Gastrocnemius medialis (tissue), 4 donors: Measurements from ENCODE around the gene AMACR. TPM values are rescaled to one million over a fixed set of nuclear protein-coding genes. Genes with fewer than 3 reads are reported as not detected.

Experiments used
- ATAC-seq, 2 donors: fragments of 150-250 bp; one replicate each; pipeline ENCODE4 v1.9.1; 2016
- DNase-seq, 2 donors: peaks; one replicate each; pipeline ENCODE4 v3.0.0-alpha.2; 2019
- H3K27ac ChIP-seq, 4 donors: fragments of 200-600 bp; sonication (generic); 1 replicate in 1 of 4; 2 replicates in 3 of 4; pipeline ENCODE4 v1.5.1; 2016 to 2018; ENCODE audit warnings: mild to moderate bottlenecking in 2 of 4, moderate library complexity in 1 of 4
- H3K27me3 ChIP-seq, 3 donors: fragments of 200-600 bp; sonication (generic) in 2 of 3; 1 replicate in 1 of 3; 2 replicates in 2 of 3; pipeline versions ENCODE4 v1.5.1 to v1.6.0; 2016 to 2019; ENCODE audit warnings: mild to moderate bottlenecking in 1 of 3, moderate library complexity in 1 of 3
- H3K36me3 ChIP-seq, 2 donors: fragments of 200-600 bp; sonication (generic) in 1 of 2; one replicate each; pipeline ENCODE4 v1.5.1; 2017 to 2018
- H3K4me1 ChIP-seq, 2 donors: fragments of 200-600 bp; sonication (generic) in 1 of 2; one replicate each; pipeline ENCODE4 v1.5.1; 2016 to 2017; ENCODE audit warnings: mild to moderate bottlenecking in 2 of 2
- H3K4me3 ChIP-seq, 4 donors: fragments of 200-600 bp; sonication (generic) in 3 of 4; 1 replicate in 1 of 4; 2 replicates in 3 of 4; pipeline ENCODE4 v1.5.1; 2016 to 2019; ENCODE audit warnings: mild to moderate bottlenecking in 2 of 4
- H3K9me3 ChIP-seq, 3 donors: fragments of 200-600 bp; sonication (generic) in 2 of 3; 1 replicate in 1 of 3; 2 replicates in 2 of 3; pipeline ENCODE4 v1.5.1; 2016 to 2019
- POLR2A ChIP-seq, 2 donors: fragments of 450-650 bp; IDR thresholded peaks; one replicate each; pipeline ENCODE4 v1.6.1; 2017; ENCODE audit warnings: antibody characterized with exemption in 2 of 2, mild to moderate bottlenecking in 2 of 2, moderate library complexity in 2 of 2
- in situ Hi-C, 4 donors: fragments of 200-750 bp; cut with MboI; loops; one replicate each; pipeline versions ENCODE4 v1.15.0 to v1.8.0; 2017; ENCODE audit warnings: low sequenced_read_pairs in 4 of 4
- intact Hi-C: fragments of 100-400 bp; cut with DNase I; formaldehyde crosslinking; loops from one replicate; pipeline ENCODE4 v1.15.1; 2023; ENCODE audit warnings: low total_unique reads
- total RNA-seq, 4 donors: library from RNA; depleted of rRNA; stranded (reverse); fragments of >200 nt; gene quantifications; one replicate each; pipeline versions ENCODE4 v1.1.0 to v1.2.3, GENCODE V29; 2016
- TF ChIP-seq, protein P1 (sequence below), 5 experiments: fragments of 450-650 bp in 3 of 5; fragments of 200-600 bp in 2 of 5; sonication (generic) in 2 of 5; IDR thresholded peaks in 4 of 5; conservative IDR thresholded peaks in 1 of 5; 1 replicate in 4 of 5; 2 replicates in 1 of 5; pipeline ENCODE4 v1.5.1; 2016 to 2019; ENCODE audit warnings: antibody characterized with exemption in 5 of 5, mild to moderate bottlenecking in 3 of 5, moderate library complexity in 3 of 5

Gene AMACR
- total RNA-seq, 4 donors from 2014 or later: 2.5 to 15.3 (median 3.1) TPM

DNA sequence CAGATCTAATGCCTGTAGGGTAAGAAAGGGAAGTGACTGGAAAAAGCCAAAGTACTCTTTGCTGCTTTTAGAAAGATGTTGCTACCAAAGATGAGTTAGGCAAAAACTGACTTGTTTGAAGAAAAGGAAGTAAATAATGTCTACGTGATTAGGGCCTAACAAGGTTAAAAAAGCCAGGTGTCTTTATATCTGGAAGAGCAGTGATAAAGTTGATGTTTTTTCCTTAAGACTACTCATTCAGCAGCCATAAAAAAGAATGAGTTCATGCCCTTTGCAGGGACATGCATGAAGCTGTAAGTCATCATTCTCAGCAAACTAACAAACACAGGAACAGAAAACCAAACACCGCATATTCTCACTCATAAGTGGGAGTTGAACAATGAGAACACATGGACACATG lies 13.5 kb upstream of the AMACR start:
- H3K27ac ChIP-seq: no peak overlapping the region
- in situ Hi-C loops: loop anchor here in 3 of 4 donors (25.0 kb wide), 2 partner anchors 441 to 891 kb away; partner anchors contain the start of genes BRIX1 (in 2 of the 3) and RAD1 (in 2 of the 3)
- no peaks in the 10 kb centered on the region for H3K4me1 ChIP-seq
- ATAC-seq (no peak), DNase-seq (no peak)
- intact Hi-C loops: no loop called here
- no peak overlapping the region for H3K4me3 ChIP-seq
- no peaks in the 10 kb centered on the region for H3K9me3 ChIP-seq
- no peaks in the 10 kb centered on the region for H3K27me3 ChIP-seq
- H3K36me3 ChIP-seq: no peaks in the 10 kb centered on the region
- TF ChIP-seq, protein P1, sequence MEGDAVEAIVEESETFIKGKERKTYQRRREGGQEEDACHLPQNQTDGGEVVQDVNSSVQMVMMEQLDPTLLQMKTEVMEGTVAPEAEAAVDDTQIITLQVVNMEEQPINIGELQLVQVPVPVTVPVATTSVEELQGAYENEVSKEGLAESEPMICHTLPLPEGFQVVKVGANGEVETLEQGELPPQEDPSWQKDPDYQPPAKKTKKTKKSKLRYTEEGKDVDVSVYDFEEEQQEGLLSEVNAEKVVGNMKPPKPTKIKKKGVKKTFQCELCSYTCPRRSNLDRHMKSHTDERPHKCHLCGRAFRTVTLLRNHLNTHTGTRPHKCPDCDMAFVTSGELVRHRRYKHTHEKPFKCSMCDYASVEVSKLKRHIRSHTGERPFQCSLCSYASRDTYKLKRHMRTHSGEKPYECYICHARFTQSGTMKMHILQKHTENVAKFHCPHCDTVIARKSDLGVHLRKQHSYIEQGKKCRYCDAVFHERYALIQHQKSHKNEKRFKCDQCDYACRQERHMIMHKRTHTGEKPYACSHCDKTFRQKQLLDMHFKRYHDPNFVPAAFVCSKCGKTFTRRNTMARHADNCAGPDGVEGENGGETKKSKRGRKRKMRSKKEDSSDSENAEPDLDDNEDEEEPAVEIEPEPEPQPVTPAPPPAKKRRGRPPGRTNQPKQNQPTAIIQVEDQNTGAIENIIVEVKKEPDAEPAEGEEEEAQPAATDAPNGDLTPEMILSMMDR (IDR thresholded peaks at IDR 0.05 in 4 of 5, conservative IDR thresholded peaks at IDR 0.05 in 1 of 5): no peak
- TF ChIP-seq POLR2A (IDR thresholded peaks at IDR 0.05): no peak

DNA sequence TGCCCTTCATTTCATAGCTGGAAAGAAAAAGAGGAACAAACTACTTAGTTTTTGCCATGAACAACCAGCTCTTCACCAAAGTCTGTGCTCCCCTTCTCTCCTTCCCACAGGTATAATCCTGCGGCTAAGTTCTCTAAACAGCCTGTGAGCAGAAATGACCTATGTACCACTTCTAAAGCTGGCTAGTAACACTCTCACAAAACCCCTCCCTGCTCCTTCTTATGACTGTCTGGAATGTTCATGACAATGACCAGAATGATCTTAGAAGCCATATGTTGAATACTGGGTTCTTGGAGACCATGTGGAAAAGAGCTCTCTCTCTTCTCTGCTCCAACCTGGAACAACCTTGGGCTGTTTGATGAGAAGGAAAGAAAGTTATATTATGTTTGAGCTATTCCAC lies 12.9 kb upstream of the AMACR start:
- TF ChIP-seq POLR2A (IDR thresholded peaks at IDR 0.05): no peak
- TF ChIP-seq, protein P1 (IDR thresholded peaks at IDR 0.05 in 4 of 5, conservative IDR thresholded peaks at IDR 0.05 in 1 of 5): no peak
- no peak for ATAC-seq

DNA sequence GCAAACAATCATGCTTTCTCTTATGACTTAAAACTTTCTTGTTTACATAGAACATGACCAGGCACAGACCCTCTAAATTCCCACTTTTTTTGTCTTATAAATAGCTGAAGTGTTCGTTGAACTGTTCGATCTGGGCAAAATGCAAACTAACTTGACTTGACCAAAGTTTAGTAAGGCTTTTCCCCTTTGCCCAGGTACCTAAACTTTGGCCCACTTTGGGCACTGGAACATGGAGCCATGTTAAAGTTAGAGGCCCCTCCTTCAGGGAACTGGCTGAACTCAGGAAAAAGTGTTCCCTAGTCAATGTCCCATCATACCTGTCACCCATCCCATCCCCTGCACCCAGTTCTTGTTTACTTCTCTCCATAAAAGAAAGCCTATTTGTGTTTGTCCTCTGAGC lies 9.4 kb upstream of the AMACR start:
- H3K27ac ChIP-seq: no peak overlapping the region
- in situ Hi-C loops: loop anchor here in 3 of 4 donors (25.0 kb wide), 2 partner anchors 445 to 895 kb away; partner anchors contain the start of genes BRIX1 (in 2 of the 3) and RAD1 (in 2 of the 3)
- TF ChIP-seq, protein P1 (IDR thresholded peaks at IDR 0.05 in 4 of 5, conservative IDR thresholded peaks at IDR 0.05 in 1 of 5): no peak
- TF ChIP-seq POLR2A (IDR thresholded peaks at IDR 0.05): no peak
- intact Hi-C loops: no loop called here
- ATAC-seq (no peak), DNase-seq (no peak)
- H3K4me1 ChIP-seq: no peaks in the 10 kb centered on the region
- no peaks in the 10 kb centered on the region for H3K27me3 ChIP-seq
- no peaks in the 10 kb centered on the region for H3K36me3 ChIP-seq
- H3K9me3 ChIP-seq: no peaks in the 10 kb centered on the region
- H3K4me3 ChIP-seq: no peak overlapping the region

More for the DNA sequence above, 12.9 kb upstream of the AMACR start:
- H3K36me3 ChIP-seq: no peaks in the 10 kb centered on the region
- in situ Hi-C loops (loop anchor here in 3 of 4 donors (25.0 kb wide), 2 partner anchors 442 to 892 kb away; partner anchors contain the start of genes BRIX1 (in 2 of the 3) and RAD1 (in 2 of the 3)), intact Hi-C loops (no loop called here)
- no peaks in the 10 kb centered on the region for H3K9me3 ChIP-seq
- no peaks in the 10 kb centered on the region for H3K4me1 ChIP-seq
- no peak for DNase-seq
- H3K4me3 ChIP-seq: no peak overlapping the region
- no peaks in the 10 kb centered on the region for H3K27me3 ChIP-seq
- no peak overlapping the region for H3K27ac ChIP-seq

DNA sequence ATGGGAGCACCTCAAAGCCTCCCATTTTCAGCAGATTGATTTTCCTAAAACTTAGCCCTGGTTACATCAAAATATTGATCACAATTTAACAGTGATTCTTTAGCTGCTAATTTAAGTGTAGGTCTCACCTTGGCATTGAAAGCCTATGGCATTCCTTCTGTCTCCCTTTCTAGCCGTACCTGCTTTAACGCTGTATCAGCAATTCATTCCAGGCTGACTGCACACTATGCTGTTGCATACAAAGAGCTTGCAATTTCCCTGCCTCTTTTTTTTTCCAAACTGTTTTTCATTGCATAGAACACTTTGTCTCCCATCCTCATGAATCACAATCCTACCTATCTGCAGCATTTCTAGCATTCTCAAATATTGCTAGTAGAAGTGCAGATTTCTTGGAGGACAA lies 8.9 kb upstream of the AMACR start:
- Histone ChIP-seq H3K36me3 (no peaks in the 10 kb centered on the region), H3K4me3 (no peak overlapping the region), H3K4me1 (no peaks in the 10 kb centered on the region), H3K27ac (no peak overlapping the region), H3K27me3 (no peaks in the 10 kb centered on the region), H3K9me3 (no peaks in the 10 kb centered on the region)
- DNase-seq (no peak), ATAC-seq (no peak)
- intact Hi-C loops: no loop called here
- in situ Hi-C loops: loop anchor here in 3 of 4 donors (25.0 kb wide), 2 partner anchors 446 to 896 kb away; partner anchors contain the start of genes BRIX1 (in 2 of the 3) and RAD1 (in 2 of the 3)
- TF ChIP-seq, protein P1 (IDR thresholded peaks at IDR 0.05 in 4 of 5, conservative IDR thresholded peaks at IDR 0.05 in 1 of 5): no peak
- no peak for TF ChIP-seq POLR2A (IDR thresholded peaks at IDR 0.05)
